HG03060 (cell line): ENCODE data around the gene ABCC4.

Experiments used
- ATAC-seq: cut with Tn5 transposase; IDR thresholded peaks from one replicate; pipeline ENCODE4 v1.9.1; 2021; ENCODE audit warnings: low read depth, moderate number of reproducible peaks; ENCODE audit not compliant: unreplicated experiment

Gene ABCC4

GRCh38 chr13:95235199-95235756, 66.0 kb downstream of the ABCC4 start:
- ATAC-seq = no peak

GRCh38 chr13:95234242-95234641, 67.0 kb downstream of the ABCC4 start:
- ATAC-seq = peak; percentile 85

GRCh38 chr13:95233026-95233635, 68.1 kb downstream of the ABCC4 start:
- no peak for ATAC-seq

- no peak for ATAC-seq
These were observed 69.9 kb downstream of the ABCC4 start for GRCh38 chr13:95231393-95231792.

- ATAC-seq = no peak
These were observed 71.4 kb downstream of the ABCC4 start for GRCh38 chr13:95229855-95230254.

GRCh38 chr13:95228130-95228529, 73.1 kb downstream of the ABCC4 start:
- no peak for ATAC-seq

- peak; percentile 87 for ATAC-seq
These were observed 74.1 kb downstream of the ABCC4 start for GRCh38 chr13:95226932-95227695.

- no peak for ATAC-seq
These were observed 74.8 kb downstream of the ABCC4 start for GRCh38 chr13:95226476-95226875.

- ATAC-seq = no peak
These were observed 75.2 kb downstream of the ABCC4 start for GRCh38 chr13:95226050-95226449.

- no peak for ATAC-seq
These were observed 77.2 kb downstream of the ABCC4 start for GRCh38 chr13:95224064-95224463.

GRCh38 chr13:95222733-95223018, 78.6 kb downstream of the ABCC4 start:
- ATAC-seq = peak; percentile 28

GRCh38 chr13:95221971-95222732, 79.1 kb downstream of the ABCC4 start:
- no peak for ATAC-seq

GRCh38 chr13:95220611-95221010, 80.6 kb downstream of the ABCC4 start:
- ATAC-seq = no peak

GRCh38 chr13:95217920-95218830, 83.1 kb downstream of the ABCC4 start:
- ATAC-seq = no peak

- no peak for ATAC-seq
These were observed 85.1 kb downstream of the ABCC4 start for GRCh38 chr13:95216182-95216581.

- no peak for ATAC-seq
These were observed 88.0 kb downstream of the ABCC4 start for GRCh38 chr13:95212983-95213850.

- ATAC-seq = no peak
These were observed 92.1 kb downstream of the ABCC4 start for GRCh38 chr13:95209109-95209508.

GRCh38 chr13:95207769-95208366, 93.4 kb downstream of the ABCC4 start:
- ATAC-seq = peak; percentile 85

- no peak for ATAC-seq
These were observed 95.1 kb downstream of the ABCC4 start for GRCh38 chr13:95206116-95206515.
